ENCODE data around the gene TTLL13.

The TTLL13 gene

GRCh38 chr15:90223441-90224165 lies 25.8 kb upstream of the TTLL13 start:
- Histone ChIP-seq H3K27ac (ENCODE audit: low read depth, low read length) (no peak overlapping the region), H3K36me3 (ENCODE audit: control insufficient read depth, insufficient read depth, low read length) (peaks cover 49% of the 10 kb centered on the region), H3K27me3 (ENCODE audit: control insufficient read depth, insufficient read depth, low read length) (no peaks in the 10 kb centered on the region), H3K9ac (ENCODE audit: low read length) (no peak overlapping the region), H3K4me1 (ENCODE audit: control insufficient read depth, insufficient read depth, low read length) (peaks cover 12% of the 10 kb centered on the region), H3K4me3 (ENCODE audit: low read length) (no peak overlapping the region)

- H3K36me3 ChIP-seq (ENCODE audit: control insufficient read depth, insufficient read depth, low read length), result peaks cover 56% of the 10 kb centered on the region
- peaks cover 9% of the 10 kb centered on the region for H3K4me1 ChIP-seq (ENCODE audit: control insufficient read depth, insufficient read depth, low read length)
Observed at GRCh38 chr15:90225047-90225446, 24.3 kb upstream of the TTLL13 start.

GRCh38 chr15:90225504-90226234 lies 23.7 kb upstream of the TTLL13 start:
- H3K4me3 ChIP-seq (ENCODE audit: low read length), result no peak overlapping the region
- H3K4me1 ChIP-seq (ENCODE audit: control insufficient read depth, insufficient read depth, low read length), result peaks cover 8% of the 10 kb centered on the region
- no peaks in the 10 kb centered on the region for H3K27me3 ChIP-seq (ENCODE audit: control insufficient read depth, insufficient read depth, low read length)
- H3K9ac ChIP-seq (ENCODE audit: low read length), result no peak overlapping the region
- no peak overlapping the region for H3K27ac ChIP-seq (ENCODE audit: low read depth, low read length)
- peaks cover 56% of the 10 kb centered on the region for H3K36me3 ChIP-seq (ENCODE audit: control insufficient read depth, insufficient read depth, low read length)

More at GRCh38 chr15:90225047-90225446, 24.3 kb upstream of the TTLL13 start:
- no peak overlapping the region for H3K27ac ChIP-seq (ENCODE audit: low read depth, low read length)
- H3K27me3 ChIP-seq (ENCODE audit: control insufficient read depth, insufficient read depth, low read length), result no peaks in the 10 kb centered on the region
- H3K9ac ChIP-seq (ENCODE audit: low read length), result no peak overlapping the region
- no peak overlapping the region for H3K4me3 ChIP-seq (ENCODE audit: low read length)

GRCh38 chr15:90227336-90227735 lies 22.0 kb upstream of the TTLL13 start:
- H3K4me1 ChIP-seq (ENCODE audit: control insufficient read depth, insufficient read depth, low read length), result no peaks in the 10 kb centered on the region
- H3K27ac ChIP-seq (ENCODE audit: low read depth, low read length), result no peak overlapping the region
- H3K4me3 ChIP-seq (ENCODE audit: low read length), result no peak overlapping the region
- H3K9ac ChIP-seq (ENCODE audit: low read length), result no peak overlapping the region
- H3K36me3 ChIP-seq (ENCODE audit: control insufficient read depth, insufficient read depth, low read length), result peaks cover 49% of the 10 kb centered on the region
- H3K27me3 ChIP-seq (ENCODE audit: control insufficient read depth, insufficient read depth, low read length), result no peaks in the 10 kb centered on the region

- Histone ChIP-seq H3K9ac (ENCODE audit: low read length) (no peak overlapping the region), H3K27me3 (ENCODE audit: control insufficient read depth, insufficient read depth, low read length) (no peaks in the 10 kb centered on the region), H3K4me1 (ENCODE audit: control insufficient read depth, insufficient read depth, low read length) (peaks cover 4% of the 10 kb centered on the region), H3K36me3 (ENCODE audit: control insufficient read depth, insufficient read depth, low read length) (peaks cover 49% of the 10 kb centered on the region), H3K4me3 (ENCODE audit: low read length) (no peak overlapping the region), H3K27ac (ENCODE audit: low read depth, low read length) (peak overlapping the region; percentile 70)
Observed at GRCh38 chr15:90227816-90228772, 21.3 kb upstream of the TTLL13 start.

- H3K27ac ChIP-seq (ENCODE audit: low read depth, low read length), result peak overlapping the region; percentile 53
- H3K36me3 ChIP-seq (ENCODE audit: control insufficient read depth, insufficient read depth, low read length), result peaks cover 41% of the 10 kb centered on the region
- H3K4me1 ChIP-seq (ENCODE audit: control insufficient read depth, insufficient read depth, low read length), result peaks cover 4% of the 10 kb centered on the region
- H3K27me3 ChIP-seq (ENCODE audit: control insufficient read depth, insufficient read depth, low read length), result no peaks in the 10 kb centered on the region
- no peak overlapping the region for H3K4me3 ChIP-seq (ENCODE audit: low read length)
- H3K9ac ChIP-seq (ENCODE audit: low read length), result no peak overlapping the region
Observed at GRCh38 chr15:90228960-90229359, 20.4 kb upstream of the TTLL13 start.

- Histone ChIP-seq H3K4me3 (ENCODE audit: low read length) (no peak overlapping the region), H3K4me1 (ENCODE audit: control insufficient read depth, insufficient read depth, low read length) (peaks cover 8% of the 10 kb centered on the region), H3K27ac (ENCODE audit: low read depth, low read length) (peak overlapping the region; percentile 38), H3K9ac (ENCODE audit: low read length) (no peak overlapping the region), H3K36me3 (ENCODE audit: control insufficient read depth, insufficient read depth, low read length) (peaks cover 31% of the 10 kb centered on the region), H3K27me3 (ENCODE audit: control insufficient read depth, insufficient read depth, low read length) (no peaks in the 10 kb centered on the region)
Observed at GRCh38 chr15:90230071-90230494, 19.3 kb upstream of the TTLL13 start.

GRCh38 chr15:90230610-90231009 lies 18.7 kb upstream of the TTLL13 start:
- Histone ChIP-seq H3K36me3 (ENCODE audit: control insufficient read depth, insufficient read depth, low read length) (peaks cover 26% of the 10 kb centered on the region), H3K4me3 (ENCODE audit: low read length) (no peak overlapping the region), H3K4me1 (ENCODE audit: control insufficient read depth, insufficient read depth, low read length) (peaks cover 8% of the 10 kb centered on the region), H3K27me3 (ENCODE audit: control insufficient read depth, insufficient read depth, low read length) (no peaks in the 10 kb centered on the region), H3K27ac (ENCODE audit: low read depth, low read length) (no peak overlapping the region), H3K9ac (ENCODE audit: low read length) (peak overlapping the region; percentile 32)

- Histone ChIP-seq H3K4me3 (ENCODE audit: low read length) (no peak overlapping the region), H3K27ac (ENCODE audit: low read depth, low read length) (peak overlapping the region; percentile 20), H3K36me3 (ENCODE audit: control insufficient read depth, insufficient read depth, low read length) (peaks cover 24% of the 10 kb centered on the region), H3K4me1 (ENCODE audit: control insufficient read depth, insufficient read depth, low read length) (peaks cover 8% of the 10 kb centered on the region), H3K9ac (ENCODE audit: low read length) (peak overlapping the region; percentile 32), H3K27me3 (ENCODE audit: control insufficient read depth, insufficient read depth, low read length) (no peaks in the 10 kb centered on the region)
Observed at GRCh38 chr15:90231028-90232017, 18.0 kb upstream of the TTLL13 start.

GRCh38 chr15:90232196-90232595 lies 17.2 kb upstream of the TTLL13 start:
- Histone ChIP-seq H3K4me1 (ENCODE audit: control insufficient read depth, insufficient read depth, low read length) (peaks cover 8% of the 10 kb centered on the region), H3K27me3 (ENCODE audit: control insufficient read depth, insufficient read depth, low read length) (no peaks in the 10 kb centered on the region), H3K9ac (ENCODE audit: low read length) (no peak overlapping the region), H3K27ac (ENCODE audit: low read depth, low read length) (peak overlapping the region; percentile 20), H3K36me3 (ENCODE audit: control insufficient read depth, insufficient read depth, low read length) (peaks cover 24% of the 10 kb centered on the region), H3K4me3 (ENCODE audit: low read length) (peak overlapping the region; percentile 4)

- Histone ChIP-seq H3K27me3 (ENCODE audit: control insufficient read depth, insufficient read depth, low read length) (no peaks in the 10 kb centered on the region), H3K27ac (ENCODE audit: low read depth, low read length) (peak overlapping the region; percentile 88), H3K36me3 (ENCODE audit: control insufficient read depth, insufficient read depth, low read length) (peaks cover 19% of the 10 kb centered on the region), H3K4me1 (ENCODE audit: control insufficient read depth, insufficient read depth, low read length) (peaks cover 8% of the 10 kb centered on the region), H3K9ac (ENCODE audit: low read length) (no peak overlapping the region), H3K4me3 (ENCODE audit: low read length) (peak overlapping the region; percentile 79)
Observed at GRCh38 chr15:90232941-90233386, 16.4 kb upstream of the TTLL13 start.

All from rectal smooth muscle tissue (tissue), 1 donor.